ENCODE results near the gene CDH2. TPM values are rescaled to one million over a fixed set of nuclear protein-coding genes. Genes with fewer than 3 reads are reported as not detected.

The CDH2 gene
- total and polyA plus RNA-seq, 7 donors, result 0.04 to 4.8 (median 0.52) TPM

- Histone ChIP-seq H3K9me3 (no peaks in the 10 kb centered on the region), H3K4me1 (no peaks in the 10 kb centered on the region), H3K36me3 (ENCODE audit: insufficient read depth in 1 of 2, low read depth in 1 of 2) (no peaks in the 10 kb centered on the region), H3K27ac (no peak overlapping the region), H3K4me3 (no peak overlapping the region), H3K27me3 (ENCODE audit: insufficient read depth in 3 of 3, low read length in 2 of 3) (no peaks in the 10 kb centered on the region)
- DNase-seq (no peak), ATAC-seq (no peak)
- intact Hi-C loops (cut with DNase I), result no loop called here
- WGBS, 3 donors, result 50 to 61% (median 56%) methylated on average over 1 of the region's 1 CpG
- TF ChIP-seq, protein P1, sequence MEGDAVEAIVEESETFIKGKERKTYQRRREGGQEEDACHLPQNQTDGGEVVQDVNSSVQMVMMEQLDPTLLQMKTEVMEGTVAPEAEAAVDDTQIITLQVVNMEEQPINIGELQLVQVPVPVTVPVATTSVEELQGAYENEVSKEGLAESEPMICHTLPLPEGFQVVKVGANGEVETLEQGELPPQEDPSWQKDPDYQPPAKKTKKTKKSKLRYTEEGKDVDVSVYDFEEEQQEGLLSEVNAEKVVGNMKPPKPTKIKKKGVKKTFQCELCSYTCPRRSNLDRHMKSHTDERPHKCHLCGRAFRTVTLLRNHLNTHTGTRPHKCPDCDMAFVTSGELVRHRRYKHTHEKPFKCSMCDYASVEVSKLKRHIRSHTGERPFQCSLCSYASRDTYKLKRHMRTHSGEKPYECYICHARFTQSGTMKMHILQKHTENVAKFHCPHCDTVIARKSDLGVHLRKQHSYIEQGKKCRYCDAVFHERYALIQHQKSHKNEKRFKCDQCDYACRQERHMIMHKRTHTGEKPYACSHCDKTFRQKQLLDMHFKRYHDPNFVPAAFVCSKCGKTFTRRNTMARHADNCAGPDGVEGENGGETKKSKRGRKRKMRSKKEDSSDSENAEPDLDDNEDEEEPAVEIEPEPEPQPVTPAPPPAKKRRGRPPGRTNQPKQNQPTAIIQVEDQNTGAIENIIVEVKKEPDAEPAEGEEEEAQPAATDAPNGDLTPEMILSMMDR (IDR thresholded peaks at IDR 0.05), result no peak
Measured at GRCh38 chr18:28004606-28005005, 172.3 kb downstream of the CDH2 start.

- intact Hi-C loops (cut with DNase I), result no loop called here
- Histone ChIP-seq H3K4me1 (no peaks in the 10 kb centered on the region), H3K36me3 (ENCODE audit: insufficient read depth in 1 of 2, low read depth in 1 of 2) (no peaks in the 10 kb centered on the region), H3K4me3 (no peak overlapping the region), H3K27ac (no peak overlapping the region), H3K9me3 (no peaks in the 10 kb centered on the region), H3K27me3 (ENCODE audit: insufficient read depth in 3 of 3, low read length in 2 of 3) (no peaks in the 10 kb centered on the region)
- TF ChIP-seq, protein P1 (IDR thresholded peaks at IDR 0.05), result no peak
- ATAC-seq, result peak; percentile 39 to 82 (median 74)
- no peak for DNase-seq
- WGBS, 3 donors, result 69 to 81% (median 77%) methylated on average over 5 of the region's 5 CpGs
Measured at GRCh38 chr18:28003451-28003850, 173.5 kb downstream of the CDH2 start.

DNA sequence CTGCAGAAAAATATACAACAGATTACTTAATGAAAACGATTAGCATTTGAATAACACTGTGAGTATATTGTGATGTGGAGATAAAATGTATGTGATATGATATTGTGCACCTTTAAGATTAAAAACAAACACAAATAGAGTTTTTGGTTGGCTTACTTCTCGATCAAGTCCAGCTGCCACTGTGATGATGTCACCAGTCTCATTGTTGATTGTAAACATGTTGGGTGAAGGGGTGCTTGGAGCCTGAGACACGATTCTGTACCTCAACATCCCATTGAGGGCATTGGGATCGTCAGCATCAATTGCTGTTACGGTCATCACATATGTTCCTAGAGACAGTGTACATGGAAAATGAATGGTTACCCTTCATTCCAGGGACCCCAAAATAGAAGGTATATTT lies 174.1 kb downstream of the CDH2 start:
- no peaks in the 10 kb centered on the region for H3K36me3 ChIP-seq (ENCODE audit: insufficient read depth in 1 of 2, low read depth in 1 of 2)
- 71 to 79% (median 71%) methylated on average over 5 of the region's 5 CpGs for WGBS, 3 donors
- ATAC-seq (no peak), DNase-seq (no peak)
- intact Hi-C loops (cut with DNase I), result no loop called here
- H3K27me3 ChIP-seq (ENCODE audit: insufficient read depth in 3 of 3, low read length in 2 of 3), result no peaks in the 10 kb centered on the region
- H3K4me1 ChIP-seq, result no peaks in the 10 kb centered on the region
- H3K9me3 ChIP-seq, result no peaks in the 10 kb centered on the region
- TF ChIP-seq, protein P1 (IDR thresholded peaks at IDR 0.05), result no peak
- no peak overlapping the region for H3K27ac ChIP-seq
- H3K4me3 ChIP-seq, result no peak overlapping the region

- no peaks in the 10 kb centered on the region for H3K27me3 ChIP-seq (ENCODE audit: insufficient read depth in 3 of 3, low read length in 2 of 3)
- H3K9me3 ChIP-seq, result no peaks in the 10 kb centered on the region
- no peaks in the 10 kb centered on the region for H3K36me3 ChIP-seq (ENCODE audit: insufficient read depth in 1 of 2, low read depth in 1 of 2)
- no peak overlapping the region for H3K4me3 ChIP-seq
- 84 to 92% (median 88%) methylated on average over 3 of the region's 3 CpGs for WGBS, 3 donors
- DNase-seq (no peak), ATAC-seq (no peak)
- TF ChIP-seq, protein P1 (IDR thresholded peaks at IDR 0.05), result no peak
- H3K4me1 ChIP-seq, result no peaks in the 10 kb centered on the region
- intact Hi-C loops (cut with DNase I), result no loop called here
- H3K27ac ChIP-seq, result no peak overlapping the region
Measured at GRCh38 chr18:27996801-27997272, 180.1 kb downstream of the CDH2 start.
